ENCODE results near the gene EVI2A.

DNA sequence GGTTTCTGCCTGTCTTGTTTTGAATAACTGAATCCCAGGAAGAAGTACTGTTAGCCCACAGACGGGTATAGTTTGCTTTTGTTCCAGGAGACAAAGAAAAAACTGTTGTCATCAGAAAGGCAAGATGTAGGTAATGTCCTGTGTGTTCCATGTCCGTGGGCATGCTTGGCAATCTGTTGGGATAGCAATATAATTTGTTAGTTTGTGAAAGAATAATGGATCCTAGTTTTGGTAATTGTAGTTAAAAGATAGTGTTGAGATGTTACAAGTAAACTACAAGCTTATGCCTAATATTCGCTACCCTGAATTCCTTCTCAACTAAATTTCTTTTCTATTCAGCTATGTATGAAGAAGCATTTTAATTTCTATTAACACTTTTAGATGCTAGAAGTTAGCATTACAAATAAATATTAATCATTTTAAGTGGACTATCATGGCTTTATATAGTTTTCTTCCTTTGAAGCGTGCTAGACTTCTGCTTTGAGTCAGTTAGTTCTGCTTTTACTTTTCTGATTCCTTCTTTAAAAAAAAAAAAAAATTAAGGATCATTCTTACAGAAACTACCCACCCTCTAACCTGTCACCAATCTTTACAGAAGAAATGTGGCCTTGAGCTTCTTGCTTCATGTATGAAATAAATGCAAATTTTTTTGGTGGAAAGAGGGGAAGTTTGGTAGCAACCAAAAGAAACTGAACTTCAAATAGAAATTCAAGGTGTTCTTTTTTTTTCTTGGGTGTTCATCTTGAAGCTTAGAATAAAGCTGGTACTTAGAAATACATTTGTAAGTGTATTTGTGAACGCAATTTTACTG is 2.4 kb downstream of the EVI2A start:
- TF ChIP-seq, protein P1, sequence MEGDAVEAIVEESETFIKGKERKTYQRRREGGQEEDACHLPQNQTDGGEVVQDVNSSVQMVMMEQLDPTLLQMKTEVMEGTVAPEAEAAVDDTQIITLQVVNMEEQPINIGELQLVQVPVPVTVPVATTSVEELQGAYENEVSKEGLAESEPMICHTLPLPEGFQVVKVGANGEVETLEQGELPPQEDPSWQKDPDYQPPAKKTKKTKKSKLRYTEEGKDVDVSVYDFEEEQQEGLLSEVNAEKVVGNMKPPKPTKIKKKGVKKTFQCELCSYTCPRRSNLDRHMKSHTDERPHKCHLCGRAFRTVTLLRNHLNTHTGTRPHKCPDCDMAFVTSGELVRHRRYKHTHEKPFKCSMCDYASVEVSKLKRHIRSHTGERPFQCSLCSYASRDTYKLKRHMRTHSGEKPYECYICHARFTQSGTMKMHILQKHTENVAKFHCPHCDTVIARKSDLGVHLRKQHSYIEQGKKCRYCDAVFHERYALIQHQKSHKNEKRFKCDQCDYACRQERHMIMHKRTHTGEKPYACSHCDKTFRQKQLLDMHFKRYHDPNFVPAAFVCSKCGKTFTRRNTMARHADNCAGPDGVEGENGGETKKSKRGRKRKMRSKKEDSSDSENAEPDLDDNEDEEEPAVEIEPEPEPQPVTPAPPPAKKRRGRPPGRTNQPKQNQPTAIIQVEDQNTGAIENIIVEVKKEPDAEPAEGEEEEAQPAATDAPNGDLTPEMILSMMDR (conservative IDR thresholded peaks at IDR 0.05 in 1 of 2, IDR thresholded peaks at IDR 0.05 in 1 of 2; ENCODE audit: low read depth in 1 of 2, low read length in 2 of 2), result no peak
- no peak for TF ChIP-seq EZH2 (IDR thresholded peaks at IDR 0.05; ENCODE audit: low read length, missing control alignments)

Measured in fibroblast of lung (primary cell).